HG02885 (cell line): Measurements from ENCODE around the gene NOL11.
"Not testable (repeated sequence)": the region's sequence is repeated elsewhere in the genome, so short reads cannot be mapped to it uniquely, and the experiment has no call there.

Experiments
- ATAC-seq: cut with Tn5 transposase; IDR thresholded peaks from one replicate; pipeline ENCODE4 v1.9.1; 2021; ENCODE audit warnings: mild to moderate bottlenecking; ENCODE audit not compliant: unreplicated experiment, poor library complexity

Gene NOL11

DNA sequence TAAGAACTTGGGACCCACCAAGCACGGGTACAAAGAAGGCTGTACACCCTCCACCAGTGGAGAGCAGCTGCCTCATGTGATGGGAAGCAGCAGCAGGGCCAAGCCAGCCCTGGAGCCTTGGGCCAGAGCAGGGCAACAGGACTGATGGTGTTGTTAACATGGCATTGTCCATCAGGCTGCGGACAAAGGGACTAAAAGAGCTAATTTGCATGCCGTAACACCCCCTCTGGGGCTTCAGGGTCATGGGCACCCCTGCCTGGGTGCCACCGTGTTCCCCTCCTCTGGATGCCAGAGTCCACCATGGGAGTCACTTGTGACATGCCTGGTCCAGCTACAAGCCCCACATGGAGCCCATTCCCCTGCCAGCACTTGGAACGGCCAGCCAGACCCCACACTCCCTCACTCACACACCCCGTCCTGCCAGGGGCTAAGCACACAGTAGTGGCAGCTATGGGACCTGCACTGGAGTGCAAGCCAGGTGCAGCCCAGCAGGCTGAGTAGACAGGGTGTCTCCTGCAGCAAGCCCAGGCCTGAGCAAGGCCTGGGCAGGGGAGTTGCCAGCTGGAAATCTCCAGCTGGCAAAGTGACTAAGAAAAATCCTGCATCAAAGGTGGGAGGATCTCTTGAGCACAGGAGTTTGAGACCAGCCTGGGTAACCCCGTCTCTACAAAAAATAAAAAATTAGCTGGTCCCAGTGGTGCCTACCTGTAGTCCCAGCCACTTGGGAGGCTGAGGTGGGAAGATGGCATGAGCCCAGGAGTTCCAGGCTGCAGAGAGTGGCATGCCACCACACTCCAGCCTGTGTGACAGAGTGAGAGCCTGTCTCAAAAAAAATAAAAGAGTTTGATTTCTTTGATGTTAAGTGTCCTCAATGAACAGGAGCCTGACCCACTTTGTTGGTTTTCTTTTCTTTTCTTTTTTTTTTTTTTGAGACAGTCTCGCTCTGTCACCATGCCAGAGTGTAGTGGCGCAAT, 33.7 kb downstream of the NOL11 start:
- no peak for ATAC-seq

DNA sequence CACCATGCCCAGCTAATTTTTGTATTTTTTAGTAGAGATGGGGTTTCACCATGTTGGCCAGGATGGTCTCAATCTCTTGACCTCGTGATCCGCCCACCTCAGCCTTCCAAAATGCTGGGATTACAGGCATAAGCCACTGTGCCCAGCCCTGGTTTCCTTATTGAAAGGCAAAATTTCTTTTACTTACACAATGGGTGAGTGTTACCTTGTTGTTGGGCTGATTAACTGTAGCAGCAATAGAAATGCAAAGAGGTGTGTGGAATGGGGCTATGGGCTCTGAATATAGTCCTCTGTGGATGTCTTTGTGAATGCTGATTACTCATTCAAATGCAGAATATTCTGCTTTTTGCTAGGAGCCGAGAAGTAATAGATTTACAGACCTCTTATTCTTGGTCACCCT, 34.4 kb downstream of the NOL11 start:
- not testable (repeated sequence) for ATAC-seq

DNA sequence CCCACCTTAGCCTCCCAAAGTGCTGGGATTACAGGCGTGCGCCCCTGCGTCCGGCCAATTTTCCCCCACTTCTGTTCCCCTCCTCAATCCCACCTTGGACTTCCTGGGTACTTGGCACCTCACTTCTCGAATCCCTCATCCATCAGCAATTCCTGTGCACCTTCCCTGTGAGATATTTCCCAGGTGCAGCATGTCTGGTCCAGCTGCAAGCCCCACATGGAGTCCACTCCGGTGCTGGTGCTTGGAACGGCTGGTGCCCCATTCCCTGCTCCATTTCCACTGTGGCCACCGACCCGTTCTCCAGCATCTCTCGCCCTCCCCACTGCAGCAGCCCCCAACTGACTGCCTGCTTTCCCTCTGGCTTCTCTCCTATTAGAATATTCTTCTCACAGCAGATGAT, 35.3 kb downstream of the NOL11 start:
- no peak for ATAC-seq

DNA sequence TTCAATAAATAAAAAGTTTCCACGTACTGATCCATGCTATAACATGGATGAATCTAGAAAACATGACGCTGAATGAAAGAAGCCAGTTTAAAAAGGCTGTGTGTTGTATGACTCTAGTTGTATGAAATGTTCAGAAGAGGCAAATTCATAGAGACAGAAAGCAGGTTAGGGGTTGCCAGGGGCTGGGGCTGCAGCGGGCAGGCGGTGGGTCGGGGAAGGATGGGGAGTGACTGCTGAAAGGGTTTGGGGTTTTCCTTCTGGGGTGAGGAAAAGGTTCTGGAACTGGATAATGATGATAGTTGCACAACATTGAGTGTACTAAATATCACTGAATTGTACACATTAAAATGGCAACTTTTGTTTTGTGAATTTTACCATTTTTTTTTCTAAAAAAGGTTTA, 36.3 kb downstream of the NOL11 start:
- no peak for ATAC-seq

DNA sequence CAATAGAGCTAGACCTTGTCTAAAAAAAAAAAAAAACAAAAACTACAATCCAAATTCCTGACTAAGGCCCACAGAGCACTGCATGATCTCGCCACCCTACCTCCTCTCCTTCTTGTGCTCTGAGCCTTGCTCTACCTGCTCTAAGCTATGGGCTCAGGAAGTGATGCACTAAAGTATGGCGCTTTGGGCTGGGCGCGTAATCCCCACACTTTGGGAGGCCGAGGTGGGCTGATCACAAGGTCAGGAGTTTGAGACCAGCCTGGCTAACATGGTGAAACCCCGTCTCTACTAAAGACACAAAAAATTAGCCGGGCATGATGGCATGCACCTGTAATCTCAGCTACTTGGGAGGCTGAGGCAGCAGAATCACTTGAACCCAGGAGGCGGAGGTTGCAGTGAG, 37.0 kb downstream of the NOL11 start:
- not testable (repeated sequence) for ATAC-seq

DNA sequence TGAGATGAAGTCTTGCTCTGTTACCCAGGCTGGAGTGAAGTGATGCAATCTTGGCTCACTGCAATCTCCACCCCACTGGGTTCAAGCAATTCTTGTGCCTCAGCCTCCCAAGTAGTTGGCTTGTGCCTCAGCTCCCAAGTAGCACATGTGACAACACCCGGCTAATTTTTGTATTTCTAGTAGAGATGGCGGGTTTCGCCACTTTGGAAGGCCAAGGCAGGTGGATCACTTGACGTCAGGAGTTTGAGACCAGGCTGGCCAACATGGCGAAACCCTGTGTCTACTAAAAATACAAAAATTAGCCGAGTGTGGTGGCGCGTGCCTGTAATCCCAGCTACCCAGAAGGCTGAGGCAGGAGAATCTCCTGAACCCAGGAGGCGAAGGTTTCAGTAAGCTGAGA, 39.0 kb downstream of the NOL11 start:
- not testable (repeated sequence) for ATAC-seq

DNA sequence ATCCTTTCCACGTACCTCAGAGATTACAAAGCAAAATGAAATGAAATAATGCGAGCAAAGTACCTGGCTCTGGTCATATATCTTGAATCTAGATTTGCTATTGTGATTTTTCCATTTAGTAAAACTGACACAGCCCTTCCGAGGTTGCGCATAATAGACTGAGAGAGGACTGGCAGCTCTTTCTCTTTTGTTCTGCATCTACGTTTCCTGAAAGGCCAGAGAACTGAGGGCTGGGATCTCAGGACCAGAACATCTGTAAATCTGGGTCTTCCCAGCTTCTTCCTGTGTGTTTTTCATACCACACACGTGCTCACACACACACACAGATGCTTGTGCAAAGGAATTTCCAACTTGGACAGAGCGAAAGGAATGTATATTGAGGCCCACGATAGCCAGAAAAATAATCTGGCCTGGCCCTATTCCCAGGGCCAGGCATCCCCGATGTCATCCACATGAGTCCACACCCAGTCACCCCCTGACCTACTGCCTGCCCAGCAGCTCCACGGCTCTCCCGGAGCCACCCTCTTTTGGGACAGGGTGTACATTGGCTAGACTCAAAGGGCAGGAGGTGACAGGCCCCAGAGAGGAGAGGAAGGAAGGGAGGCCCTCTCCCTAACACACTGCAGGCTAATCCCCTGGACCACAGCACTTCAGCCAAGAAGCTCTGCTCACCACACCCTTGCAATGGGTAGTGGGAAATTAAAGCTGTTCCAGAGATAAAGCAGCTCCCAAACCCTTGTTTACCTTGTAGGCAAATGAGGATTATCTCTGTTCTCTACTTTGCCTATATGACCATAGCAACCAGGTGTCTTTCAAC, 41.8 kb downstream of the NOL11 start:
- no peak for ATAC-seq

DNA sequence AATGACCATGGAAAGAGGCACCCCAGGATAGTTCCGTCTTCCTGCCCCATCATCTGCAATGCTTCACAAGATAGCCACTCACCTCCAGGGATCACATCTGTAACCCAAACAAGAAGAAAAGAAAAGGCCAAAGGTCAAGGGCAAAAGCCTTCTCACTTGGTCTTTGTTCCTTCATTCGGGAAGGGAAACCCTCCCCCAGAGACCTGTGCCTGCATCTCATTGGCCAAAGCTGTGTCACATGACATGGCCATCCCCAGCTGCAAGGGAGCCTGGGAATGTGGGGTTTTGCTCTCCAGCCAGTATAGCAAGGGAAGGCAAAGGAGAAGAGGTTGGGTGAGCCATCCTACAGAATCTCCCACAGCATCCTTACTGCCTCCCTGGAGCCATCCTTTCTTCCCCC, 47.9 kb downstream of the NOL11 start:
- ATAC-seq, result no peak

DNA sequence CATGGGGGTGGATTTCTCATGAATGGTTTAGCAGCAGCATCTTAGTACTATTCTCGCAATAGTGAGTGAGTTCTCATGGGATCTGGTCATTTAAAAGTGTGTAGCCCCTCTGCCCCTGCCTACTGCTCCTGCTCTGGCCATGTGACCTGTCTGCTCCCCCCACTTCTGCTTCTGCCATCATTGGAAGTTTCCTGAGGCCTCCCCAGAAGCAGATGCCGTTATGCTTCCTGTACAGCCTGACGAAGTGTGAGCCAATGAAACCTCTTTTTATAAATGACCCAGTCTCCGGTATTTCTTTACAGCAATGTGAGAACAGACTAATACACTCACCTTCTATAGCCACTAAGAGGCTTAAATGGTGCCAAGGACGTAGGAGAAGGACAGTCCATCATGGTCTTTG, 51.5 kb downstream of the NOL11 start:
- ATAC-seq, result no peak

DNA sequence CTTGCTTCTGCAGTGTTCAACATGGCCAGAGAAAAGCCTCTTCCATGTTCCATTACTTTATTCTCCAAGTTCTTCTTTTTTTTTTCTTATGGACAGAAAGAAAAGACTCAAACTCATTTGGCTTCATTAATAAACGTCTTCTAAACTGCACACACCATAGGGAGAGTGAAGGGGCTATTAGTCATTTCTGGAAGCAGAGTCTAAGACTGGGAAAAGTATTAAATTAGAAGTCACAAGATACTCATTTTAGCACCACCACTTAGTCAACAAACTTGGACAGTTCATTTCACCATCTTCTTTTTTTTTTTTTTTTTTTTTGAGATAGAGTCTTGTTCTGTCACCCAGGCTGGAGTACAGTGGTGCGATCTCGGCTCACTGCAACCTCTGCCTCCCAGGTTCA, 52.8 kb downstream of the NOL11 start:
- ATAC-seq, result no peak

DNA sequence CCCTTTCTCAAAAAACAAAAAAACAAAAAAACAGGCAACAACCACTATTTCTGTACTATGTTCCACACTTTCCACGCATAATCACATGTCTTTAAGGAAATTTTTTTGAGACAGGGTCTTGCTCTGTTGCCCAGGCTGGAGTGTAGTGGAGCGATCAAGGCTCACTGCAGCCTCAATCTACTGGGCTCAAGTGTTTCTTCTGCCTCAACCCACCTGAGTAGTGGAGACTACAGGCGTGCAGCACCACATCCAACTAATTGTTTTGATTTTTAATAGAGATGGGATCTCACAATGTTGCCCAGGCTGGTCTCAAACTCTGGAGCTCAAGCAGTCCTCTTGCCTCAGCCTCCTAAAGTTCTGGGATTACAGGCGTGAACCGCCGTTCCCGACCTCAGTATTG, 54.9 kb downstream of the NOL11 start:
- no peak for ATAC-seq

DNA sequence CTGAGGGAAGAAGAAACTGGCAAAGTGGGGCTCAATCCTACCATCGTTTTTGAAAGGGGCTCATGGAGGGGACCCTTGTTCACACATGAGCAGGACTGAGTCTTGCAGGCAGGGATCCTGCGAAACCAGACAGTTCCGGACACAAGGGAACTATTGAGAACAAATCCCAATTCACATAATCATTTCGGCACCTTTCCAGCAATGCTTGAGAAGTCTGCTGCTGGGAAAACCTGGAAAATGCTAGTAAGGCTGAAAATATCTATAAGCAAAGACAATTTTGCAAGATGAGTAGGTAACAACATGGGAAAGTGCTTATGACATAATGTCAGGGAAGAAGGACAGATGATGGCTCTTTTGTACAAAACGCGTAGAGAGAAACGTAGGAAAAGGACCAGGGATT, 55.5 kb downstream of the NOL11 start:
- no peak for ATAC-seq

DNA sequence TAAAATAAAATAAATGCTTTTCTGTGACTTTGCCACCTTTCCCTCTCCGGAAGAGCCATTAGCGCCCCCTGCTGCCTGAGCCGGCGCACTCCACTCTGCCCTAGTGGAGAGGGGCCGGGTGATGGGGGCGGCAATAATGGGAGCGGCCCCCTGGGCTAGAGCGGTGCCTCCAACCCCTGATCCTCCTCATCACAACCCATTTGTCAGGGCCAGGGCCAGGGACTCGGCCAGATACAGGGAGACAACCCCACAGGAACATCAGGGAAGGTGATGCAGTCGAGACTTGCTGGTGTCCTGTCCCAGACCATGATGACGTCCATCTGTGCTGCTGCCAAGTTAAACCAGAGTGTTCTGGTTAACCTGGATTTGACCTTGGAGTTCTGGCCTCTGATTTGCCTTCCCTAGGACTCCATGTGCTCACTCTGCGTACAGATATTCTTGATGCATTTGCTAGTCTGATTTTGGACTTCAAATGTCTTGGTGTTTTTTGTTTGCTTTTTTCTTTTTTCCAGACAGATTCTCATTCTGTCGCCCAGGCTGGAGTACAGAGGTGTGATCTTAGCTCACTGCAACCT, 61.4 kb downstream of the NOL11 start:
- ATAC-seq, result no peak

DNA sequence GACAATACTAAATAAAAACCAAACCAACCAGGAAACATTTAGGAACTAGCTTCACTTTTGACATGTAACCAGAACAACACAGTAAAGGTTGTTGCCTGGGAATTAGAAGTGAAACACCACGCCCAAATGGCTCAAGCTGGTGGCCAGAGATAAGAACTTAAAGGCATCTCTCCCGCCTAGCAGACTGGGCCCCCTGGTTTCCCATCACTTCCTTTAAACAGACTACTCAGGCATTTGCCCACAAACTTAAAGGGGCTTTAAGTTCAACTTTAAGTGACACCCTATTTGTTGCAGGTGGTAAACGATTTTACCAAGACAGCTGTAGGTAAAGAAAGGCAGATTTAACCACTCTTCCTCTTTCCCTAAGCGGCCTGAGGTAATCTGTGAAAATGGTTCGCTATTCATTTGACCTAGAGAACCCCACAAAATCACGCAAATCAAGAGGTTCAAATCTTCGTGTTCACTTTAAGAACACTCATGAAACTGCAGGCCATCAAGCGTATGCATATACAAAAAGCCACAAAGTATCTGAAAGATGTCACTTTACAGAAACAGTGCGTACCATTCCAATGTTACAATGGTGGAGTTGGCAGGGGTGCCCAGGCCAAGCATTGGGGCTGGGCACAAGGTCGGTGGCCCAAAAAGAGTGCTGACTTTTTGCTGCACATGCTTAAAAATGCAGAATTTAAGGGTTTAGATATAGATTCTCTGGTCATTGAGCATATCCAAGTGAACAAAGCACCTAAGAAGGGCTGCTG, 66.8 kb downstream of the NOL11 start:
- no peak for ATAC-seq

DNA sequence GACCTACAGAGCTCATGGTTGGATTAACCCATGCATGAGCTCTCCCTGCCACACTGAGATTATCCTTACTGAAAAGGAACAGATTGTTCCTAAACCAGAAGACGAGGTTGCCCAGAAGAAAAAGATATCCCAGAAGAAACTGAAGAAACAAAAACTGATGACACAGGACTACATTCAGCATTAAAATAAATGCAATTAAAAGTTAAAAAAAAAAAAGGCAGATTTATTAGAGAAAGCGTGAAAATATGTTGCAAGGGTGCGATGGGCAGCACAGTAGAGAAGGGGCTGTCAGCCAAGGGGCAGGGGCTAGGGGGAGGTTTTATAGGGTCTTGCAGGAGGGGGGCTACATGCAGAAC, 67.4 kb downstream of the NOL11 start:
- no peak for ATAC-seq

DNA sequence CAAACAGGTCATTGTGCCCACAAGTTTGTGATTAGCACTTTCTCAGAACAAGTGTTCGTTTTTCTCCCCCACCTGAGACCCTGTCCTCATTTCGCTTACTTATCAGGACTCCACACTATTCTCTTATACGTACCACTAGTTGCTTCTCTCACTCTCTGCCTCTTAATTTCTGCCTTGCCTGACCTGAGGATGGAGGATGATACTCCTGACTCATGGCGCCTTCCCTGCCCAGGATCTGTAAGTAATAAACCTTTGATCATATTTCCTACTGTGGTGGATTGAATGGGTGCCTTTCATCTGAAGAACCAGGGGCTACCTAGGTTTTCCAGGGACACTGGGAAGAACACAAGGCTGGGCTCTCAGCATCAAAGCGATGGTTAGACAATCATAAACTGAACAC, 67.8 kb downstream of the NOL11 start:
- ATAC-seq, result no peak
